Stimulated activated CD8-positive, alpha-beta memory T cell treated with anti-CD3 and anti-CD28 coated beads, Interleukin-4, amount 100 ng/mL, for 1 hour (primary cell): Measurements from ENCODE around the gene ZNF384.

Experiments used
- DNase-seq, 2 donors: peaks; one replicate each; pipeline ENCODE4 v3.0.0-alpha.2; 2020; ENCODE audit warnings: low read depth in 2 of 2, low spot score in 1 of 2

Gene ZNF384

GRCh38 chr12:6699259-6699988 lies 10.2 kb upstream of the ZNF384 start:
- DNase-seq, result no peak

DNA sequence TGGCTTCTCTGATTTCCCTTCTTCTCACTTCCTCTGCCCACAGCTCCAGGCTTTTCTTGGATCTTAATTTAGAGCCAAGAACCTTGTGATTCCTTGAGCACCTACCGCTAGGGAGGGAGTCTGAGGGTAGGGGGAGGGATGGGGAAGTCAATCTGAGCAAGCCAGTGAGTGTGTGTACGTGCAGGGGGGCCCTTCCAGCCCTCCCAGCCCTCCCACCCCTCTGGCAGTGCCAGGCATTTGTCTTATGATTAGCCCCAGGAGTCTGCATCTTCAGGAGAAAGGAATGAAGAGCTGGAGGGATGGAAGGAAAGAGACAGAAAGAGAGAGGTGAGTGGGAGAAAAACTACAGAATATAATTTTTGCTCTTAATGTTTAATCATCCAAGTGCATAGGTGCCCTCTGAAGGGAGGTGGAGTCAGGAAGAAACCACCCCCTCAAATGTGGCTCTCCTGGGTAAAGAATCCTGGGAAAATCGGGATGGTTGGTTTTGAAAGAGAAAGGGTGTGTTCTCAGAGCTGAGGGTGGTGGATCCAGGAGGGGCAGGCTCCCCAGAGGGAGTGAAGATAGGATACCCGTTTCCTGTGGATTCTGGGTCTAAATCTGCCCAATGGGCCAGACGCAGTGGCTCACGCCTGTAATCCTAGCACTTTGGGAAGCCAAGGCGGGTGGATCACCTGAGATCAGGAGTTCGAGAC lies 9.3 kb upstream of the ZNF384 start:
- no peak for DNase-seq

- DNase-seq, result no peak
Observed at GRCh38 chr12:6697584-6698351, 8.6 kb upstream of the ZNF384 start.

DNA sequence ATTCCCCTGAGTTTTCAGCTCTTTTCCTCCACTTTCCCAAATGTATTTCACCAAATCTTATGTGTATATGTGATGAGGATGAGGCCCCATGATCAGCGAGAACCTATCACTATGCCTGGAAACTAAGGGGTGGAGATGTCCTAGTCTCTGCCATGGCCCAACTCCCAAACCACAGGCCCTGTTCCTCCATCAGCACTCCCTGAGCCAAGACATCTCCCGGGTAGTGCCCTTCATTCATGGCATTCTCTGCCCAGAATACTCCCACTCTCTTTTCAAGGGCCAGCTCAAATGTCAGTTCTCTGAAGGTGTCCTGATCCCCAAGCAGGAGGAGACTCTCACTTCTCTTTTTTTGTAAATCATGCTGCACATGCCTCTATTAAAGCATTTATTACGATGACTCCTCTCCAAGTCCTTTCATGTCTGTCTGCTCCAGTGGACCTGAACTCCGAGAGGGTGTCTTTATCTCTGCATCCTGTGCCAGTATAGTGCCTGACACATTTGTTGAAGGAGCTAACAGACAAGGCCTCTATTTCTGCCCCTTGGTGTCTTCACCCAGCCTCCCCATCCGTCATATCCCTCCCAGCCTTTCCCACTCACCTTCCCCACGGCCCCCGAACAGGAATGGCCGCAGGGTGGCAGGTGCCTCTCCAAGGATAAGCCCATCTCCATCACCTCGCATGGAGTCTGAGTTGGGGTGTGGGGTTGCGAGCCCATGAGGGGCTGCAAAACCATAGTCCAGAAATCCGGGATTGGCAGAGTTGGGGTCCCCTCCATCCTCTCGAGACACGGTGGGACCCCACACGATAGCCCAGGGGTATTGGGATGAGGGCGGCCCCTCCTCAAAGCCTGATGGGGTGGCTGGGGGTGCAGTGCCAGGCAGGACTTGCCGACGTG lies 7.8 kb upstream of the ZNF384 start:
- no peak for DNase-seq

DNA sequence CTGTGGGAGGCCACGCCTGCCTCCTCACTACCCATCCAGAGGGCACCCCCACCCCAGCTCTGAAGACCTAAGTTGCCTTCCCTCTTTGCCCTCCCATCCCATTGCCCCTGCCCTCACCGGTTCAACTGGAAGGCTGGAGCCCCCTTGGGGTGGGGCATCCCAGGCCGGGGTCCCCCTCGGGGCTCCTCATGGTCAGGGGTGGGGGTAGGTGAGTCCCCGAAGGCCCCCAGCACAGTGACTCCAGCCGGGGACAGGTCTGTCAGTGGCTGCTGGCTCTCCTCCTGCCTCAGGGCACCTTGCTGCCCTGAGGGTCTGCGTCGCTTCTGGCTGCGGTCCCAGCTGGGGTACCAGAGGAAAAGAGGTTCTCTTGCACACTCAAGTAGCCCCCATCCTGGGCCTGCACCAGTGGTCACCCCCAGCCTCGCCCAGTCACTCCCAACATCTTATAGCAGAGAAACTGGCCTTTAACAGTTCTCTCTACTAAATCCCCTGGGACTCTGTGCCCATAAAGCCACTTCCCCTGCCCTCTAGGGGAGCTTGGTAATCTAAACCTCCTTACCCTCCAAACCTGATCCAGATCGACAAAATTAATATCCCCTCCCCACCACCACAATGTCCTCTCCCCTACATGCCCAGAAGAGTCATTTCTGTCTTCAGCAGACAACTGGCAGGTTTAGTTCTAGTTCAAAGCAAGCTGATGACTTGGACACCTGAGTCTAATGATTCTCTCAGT lies 6.3 kb upstream of the ZNF384 start:
- no peak for DNase-seq

GRCh38 chr12:6694701-6695100 lies 5.5 kb upstream of the ZNF384 start:
- no peak for DNase-seq

DNA sequence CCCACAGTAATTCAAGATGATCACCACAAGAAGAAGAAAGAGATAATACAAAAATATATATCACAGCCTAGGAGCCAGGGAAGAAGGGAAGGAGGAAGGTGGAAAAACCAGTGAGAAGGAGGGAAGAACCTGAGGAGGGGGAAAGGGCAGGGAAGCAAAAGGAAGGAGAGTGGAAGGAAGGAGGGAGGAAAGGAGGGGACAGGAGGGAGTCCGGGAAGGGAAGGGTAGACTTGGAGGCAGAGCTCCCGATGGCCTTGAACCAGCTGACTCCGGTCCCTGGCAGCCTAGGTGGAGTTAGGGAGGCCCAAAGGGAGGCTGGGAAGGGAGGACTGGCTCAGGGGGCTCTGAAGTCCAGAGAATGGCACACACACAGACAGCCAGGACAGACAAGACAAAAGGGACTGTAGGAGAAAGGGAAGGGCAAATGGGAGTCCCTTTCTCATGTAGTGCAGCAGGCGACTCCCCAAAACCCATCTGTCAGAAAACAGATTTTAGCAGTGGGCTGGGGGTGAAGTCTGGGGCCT lies 4.7 kb upstream of the ZNF384 start:
- DNase-seq, result no peak

DNA sequence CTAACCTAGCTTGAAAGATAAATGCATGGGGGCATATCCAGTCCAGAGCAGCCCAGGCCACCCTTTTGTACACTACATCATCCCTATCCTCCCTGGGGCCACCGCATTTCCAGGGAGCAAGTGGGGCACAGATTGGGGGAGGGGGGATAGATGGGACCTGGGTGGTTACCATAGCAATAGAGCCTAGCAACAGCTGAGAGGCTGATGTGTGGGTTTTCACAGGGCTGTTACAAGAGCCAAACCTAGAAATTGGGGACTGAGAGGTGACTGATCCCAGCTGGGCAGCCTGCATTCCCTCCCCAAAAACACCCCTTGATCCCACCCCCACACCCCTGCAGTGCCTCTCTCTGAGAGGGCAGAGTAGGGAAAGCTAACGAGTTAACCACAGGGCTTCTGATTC lies 3.7 kb upstream of the ZNF384 start:
- DNase-seq, result no peak

- DNase-seq, result no peak
Observed at GRCh38 chr12:6691473-6691872, 2.3 kb upstream of the ZNF384 start.

- DNase-seq, result peak in 1 of 2 donors; percentile 7
Observed at GRCh38 chr12:6688543-6688998, 604 bp downstream of the ZNF384 start.

GRCh38 chr12:6685814-6686213 lies 3.4 kb downstream of the ZNF384 start:
- DNase-seq, result no peak

- no peak for DNase-seq
Observed at GRCh38 chr12:6684609-6685008, 4.6 kb downstream of the ZNF384 start.

DNA sequence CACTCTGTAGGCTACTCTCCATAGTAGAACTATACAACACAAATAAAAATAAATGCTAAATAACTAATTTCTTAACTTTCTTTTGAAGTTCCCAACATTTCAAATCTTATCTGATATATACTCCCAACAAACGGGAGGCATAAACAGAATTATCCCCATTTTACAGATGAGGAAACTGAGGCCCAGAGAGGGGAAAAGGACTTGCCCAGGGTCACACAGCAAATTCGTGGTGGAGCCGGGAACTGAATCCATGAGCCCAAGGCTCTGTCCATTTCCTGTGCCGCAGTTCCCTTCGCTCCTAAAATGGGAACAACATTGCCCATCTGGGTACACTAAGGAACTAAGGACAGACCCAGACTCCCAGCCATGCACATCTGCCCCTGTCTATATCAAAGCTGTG lies 12.2 kb downstream of the ZNF384 start:
- no peak for DNase-seq

GRCh38 chr12:6672143-6672542 lies 17.0 kb downstream of the ZNF384 start:
- no peak for DNase-seq

GRCh38 chr12:6667559-6668210 lies 21.5 kb downstream of the ZNF384 start:
- no peak for DNase-seq

DNA sequence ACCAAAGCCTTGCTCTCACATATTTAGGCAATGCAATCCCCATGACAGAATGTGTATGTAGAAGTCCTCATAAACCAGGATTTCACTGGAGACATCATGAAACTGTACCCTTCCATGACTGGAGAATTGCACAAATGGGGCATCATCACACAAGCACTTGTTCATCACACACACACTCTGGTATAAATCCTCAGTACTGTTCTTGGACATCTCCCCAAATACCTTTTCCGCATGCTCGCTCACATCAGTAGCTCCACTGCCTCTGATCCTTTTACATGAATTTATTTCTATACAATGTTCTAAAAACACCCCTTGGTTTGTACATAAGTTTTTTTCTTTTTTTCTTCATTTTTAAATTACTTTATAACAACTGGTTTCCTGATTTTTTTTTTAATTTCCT lies 23.0 kb downstream of the ZNF384 start:
- no peak for DNase-seq

DNA sequence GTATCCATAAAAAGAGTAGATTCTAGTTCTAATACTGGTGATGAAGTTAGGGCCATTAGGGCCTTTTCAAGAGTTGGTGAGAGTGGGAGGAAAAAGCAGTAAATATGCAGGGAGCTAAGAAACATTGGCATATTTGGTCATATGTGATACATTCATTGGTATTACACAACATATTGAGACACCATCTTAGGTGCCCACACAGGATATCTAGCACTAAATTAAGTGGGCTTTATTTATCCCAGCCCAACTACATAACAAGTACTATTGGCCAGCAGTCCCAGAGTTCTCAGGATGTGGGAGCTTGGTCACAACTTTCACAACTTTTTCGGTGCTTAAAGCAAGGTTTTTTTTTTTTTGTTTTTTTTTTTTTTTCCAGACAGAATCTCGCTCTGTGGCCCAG lies 24.3 kb downstream of the ZNF384 start:
- DNase-seq, result no peak

GRCh38 chr12:6662906-6663742 lies 26.1 kb downstream of the ZNF384 start, which contains the start of gene ING4:
TSS of gene ING4 (minus strand) at chr12:6663119. CDS start at chr12:6663101, 18 bp downstream.
- DNase-seq, result peak; percentile 84 to 90

GRCh38 chr12:6662602-6662905 lies 26.6 kb downstream of the ZNF384 start:
- DNase-seq, result no peak
